Measurements from ENCODE around the gene KCNS1.

Gene KCNS1

GRCh38 chr20:45072066-45072465 is 28.9 kb downstream of the KCNS1 start:
- TF ChIP-seq CTCF (IDR thresholded peaks at IDR 0.05), result no peak
- Histone ChIP-seq H3K9ac (no peak overlapping the region), H3K27ac (no peak overlapping the region), H3K79me2 (peaks cover 8% of the 10 kb centered on the region), H3K36me3 (ENCODE audit: control insufficient read depth, insufficient read depth, low read length) (no peaks in the 10 kb centered on the region), H3K4me2 (ENCODE audit: low read length) (no peak overlapping the region), H3K4me3 (ENCODE audit: low read depth, low read length) (no peak overlapping the region), H3K4me1 (peaks cover 2% of the 10 kb centered on the region), H2AFZ (no peak overlapping the region), H3K9me3 (ENCODE audit: control insufficient read depth, low read length) (no peaks in the 10 kb centered on the region), H3K27me3 (ENCODE audit: control insufficient read depth, insufficient read depth, low read length) (no peaks in the 10 kb centered on the region)

- Histone ChIP-seq H3K27ac (no peak overlapping the region), H3K4me2 (ENCODE audit: low read length) (no peak overlapping the region), H3K4me1 (peaks cover 2% of the 10 kb centered on the region), H3K27me3 (ENCODE audit: control insufficient read depth, insufficient read depth, low read length) (no peaks in the 10 kb centered on the region), H3K4me3 (ENCODE audit: low read depth, low read length) (no peak overlapping the region), H3K79me2 (peaks cover 15% of the 10 kb centered on the region), H2AFZ (no peak overlapping the region), H3K9me3 (ENCODE audit: control insufficient read depth, low read length) (no peaks in the 10 kb centered on the region), H3K36me3 (ENCODE audit: control insufficient read depth, insufficient read depth, low read length) (no peaks in the 10 kb centered on the region), H3K9ac (no peak overlapping the region)
- TF ChIP-seq CTCF (IDR thresholded peaks at IDR 0.05), result no peak
Measured at GRCh38 chr20:45070932-45071632, 29.8 kb downstream of the KCNS1 start.

GRCh38 chr20:45069261-45069660 is 31.7 kb downstream of the KCNS1 start:
- Histone ChIP-seq H3K79me2 (peaks cover 15% of the 10 kb centered on the region), H3K9ac (no peak overlapping the region), H3K4me2 (ENCODE audit: low read length) (no peak overlapping the region), H3K27ac (no peak overlapping the region), H2AFZ (no peak overlapping the region), H3K36me3 (ENCODE audit: control insufficient read depth, insufficient read depth, low read length) (no peaks in the 10 kb centered on the region), H3K4me3 (ENCODE audit: low read depth, low read length) (no peak overlapping the region), H3K9me3 (ENCODE audit: control insufficient read depth, low read length) (no peaks in the 10 kb centered on the region), H3K27me3 (ENCODE audit: control insufficient read depth, insufficient read depth, low read length) (no peaks in the 10 kb centered on the region), H3K4me1 (peaks cover 2% of the 10 kb centered on the region)
- TF ChIP-seq CTCF (IDR thresholded peaks at IDR 0.05), result no peak

- Histone ChIP-seq H3K9me3 (ENCODE audit: control insufficient read depth, low read length) (no peaks in the 10 kb centered on the region), H3K79me2 (peaks cover 15% of the 10 kb centered on the region), H3K4me3 (ENCODE audit: low read depth, low read length) (no peak overlapping the region), H3K36me3 (ENCODE audit: control insufficient read depth, insufficient read depth, low read length) (no peaks in the 10 kb centered on the region), H3K4me2 (ENCODE audit: low read length) (no peak overlapping the region), H3K9ac (no peak overlapping the region), H3K27me3 (ENCODE audit: control insufficient read depth, insufficient read depth, low read length) (no peaks in the 10 kb centered on the region), H3K27ac (no peak overlapping the region), H3K4me1 (peaks cover 2% of the 10 kb centered on the region), H2AFZ (no peak overlapping the region)
- TF ChIP-seq CTCF (IDR thresholded peaks at IDR 0.05), result no peak
Measured at GRCh38 chr20:45067558-45067957, 33.4 kb downstream of the KCNS1 start.

GRCh38 chr20:45067087-45067486 is 33.8 kb downstream of the KCNS1 start:
- H2AFZ ChIP-seq, result no peak overlapping the region
- H3K4me1 ChIP-seq, result peaks cover 2% of the 10 kb centered on the region
- no peak overlapping the region for H3K4me2 ChIP-seq (ENCODE audit: low read length)
- no peaks in the 10 kb centered on the region for H3K27me3 ChIP-seq (ENCODE audit: control insufficient read depth, insufficient read depth, low read length)
- H3K27ac ChIP-seq, result no peak overlapping the region
- TF ChIP-seq CTCF (IDR thresholded peaks at IDR 0.05), result no peak
- H3K9ac ChIP-seq, result no peak overlapping the region
- no peak overlapping the region for H3K4me3 ChIP-seq (ENCODE audit: low read depth, low read length)
- H3K9me3 ChIP-seq (ENCODE audit: control insufficient read depth, low read length), result no peaks in the 10 kb centered on the region
- no peaks in the 10 kb centered on the region for H3K36me3 ChIP-seq (ENCODE audit: control insufficient read depth, insufficient read depth, low read length)
- H3K79me2 ChIP-seq, result peaks cover 15% of the 10 kb centered on the region

Data from parathyroid adenoma (tissue), 2 donors.